ENCODE data around the gene STK17B. TPM values are rescaled to one million over a fixed set of nuclear protein-coding genes. Genes with fewer than 3 reads are reported as not detected.

The STK17B gene
- total and polyA plus RNA-seq, 2 of the 13 experiments (the other 11 are each of a cell fraction or from before 2014, with no cell fraction given): 1.6 to 4.5 TPM

DNA sequence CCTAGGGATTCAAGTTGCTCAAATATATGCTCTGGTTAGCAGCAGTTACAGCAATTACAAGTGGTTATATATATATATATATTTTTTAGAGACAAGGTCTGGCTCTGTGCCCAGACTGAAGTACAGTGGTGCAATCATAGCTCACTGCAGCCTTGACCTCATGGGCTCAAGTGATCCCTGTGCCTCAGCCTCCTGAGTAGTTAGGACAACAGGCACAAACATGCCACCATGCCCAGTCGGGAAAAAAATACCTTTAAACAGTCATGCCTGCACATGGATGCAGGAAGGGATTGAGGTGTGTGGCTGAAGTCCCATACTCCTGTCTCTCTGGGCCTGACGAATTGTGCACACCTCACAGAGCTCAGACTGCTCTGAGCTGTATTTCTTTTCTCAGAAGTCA lies 83.2 kb downstream of the STK17B start (continued):
- TF ChIP-seq HMGXB3 (CRISPR knock-in tag; IDR thresholded peaks at IDR 0.05; ENCODE audit: borderline replicate concordance) (peak; percentile 62; the same call in 1 of the 2 replicates), RFX3 (CRISPR knock-in tag; IDR thresholded peaks at IDR 0.05) (0 out of 2 replicates have a peak, but pooled peaks have one; percentile 41), ZBTB44 (CRISPR knock-in tag; IDR thresholded peaks at IDR 0.05) (no peak), ZNF331 (CRISPR knock-in tag; IDR thresholded peaks at IDR 0.05) (peak; percentile 57; the same call in 1 of the 2 replicates)

GRCh38 chr2:196086517-196087368 lies 84.6 kb downstream of the STK17B start:
- Histone ChIP-seq H3K4me3 (replicated peaks in 1 of 3; ENCODE audit: insufficient read depth in 1 of 3, low read depth in 2 of 3, low read length in 3 of 3) (no peak overlapping the region), H3K9ac (ENCODE audit: insufficient read depth, low read depth, low read length) (no peak overlapping the region), H2AFZ (ENCODE audit: low read length) (no peak overlapping the region), H4K20me1 (ENCODE audit: insufficient read depth, low read length) (no peaks in the 10 kb centered on the region), H3K36me3 (replicated peaks in 1 of 2; ENCODE audit: control insufficient read depth in 1 of 2, insufficient read depth in 2 of 2, low read length in 2 of 2) (no peaks in the 10 kb centered on the region), H3K4me1 (ENCODE audit: insufficient read depth, low read length) (peaks cover 11% of the 10 kb centered on the region), H3K79me2 (ENCODE audit: insufficient read depth, low read length) (no peaks in the 10 kb centered on the region), H3K27ac (ENCODE audit: extremely low read length, insufficient read depth, low read length) (no peak overlapping the region), H3K4me2 (ENCODE audit: low read depth, low read length) (no peak overlapping the region), H3K9me3 (ENCODE audit: low read length) (peaks cover 17% of the 10 kb centered on the region), H3K27me3 (ENCODE audit: control insufficient read depth in 1 of 2, insufficient read depth in 2 of 2, low read length in 2 of 2) (no peaks in the 10 kb centered on the region; a peak in 1 of 5 replicates)
- no TSS peak for BruUV-seq (replicated peaks)
- FAIRE-seq (no peak), ATAC-seq (no peak), DNase-seq (ENCODE audit: low spot score) (no peak)
- in situ Hi-C loops (cut with HindIII; ENCODE audit: extremely low pct_ligation_motif_present, low pct_unique_long_range_greater_than_20kb) (no loop called here), intact Hi-C loops (cut with micrococcal nuclease; ENCODE audit: unreplicated experiment) (no loop called here)
- ChIA-PET POLR2A (no interaction called here), CTCF (ENCODE audit: low intra/inter-chr PET ratio, low total read pairs) (no interaction called here)
- 5% methylated on average over 7 of the region's 7 CpGs for WGBS (ENCODE audit: low lambda C conversion rate)
- no peak for TF ChIP-seq ZNF577 (CRISPR knock-in tag; IDR thresholded peaks at IDR 0.05; ENCODE audit: borderline replicate concordance, low read depth)
- TF ChIP-seq ZBTB20 (CRISPR knock-in tag; IDR thresholded peaks at IDR 0.05; ENCODE audit: borderline replicate concordance, low read depth): no peak
- no peak for TF ChIP-seq REXO4 (CRISPR knock-in tag; IDR thresholded peaks at IDR 0.05; ENCODE audit: borderline replicate concordance)
- no peak for TF ChIP-seq PBX3 (CRISPR knock-in tag; IDR thresholded peaks at IDR 0.05; ENCODE audit: borderline replicate concordance)
- TF ChIP-seq HOXA9 (CRISPR knock-in tag; IDR thresholded peaks at IDR 0.05; ENCODE audit: borderline replicate concordance): no peak
- TF ChIP-seq HOXD1 (CRISPR knock-in tag; IDR thresholded peaks at IDR 0.05): no peak
- TF ChIP-seq ZNF607 (CRISPR knock-in tag; IDR thresholded peaks at IDR 0.05; ENCODE audit: borderline replicate concordance): no peak
- no peak for TF ChIP-seq TERF1 (CRISPR knock-in tag; IDR thresholded peaks at IDR 0.05)

All from HepG2 (cell line).